ENCODE measurements around the gene IL1A. TPM values are rescaled to one million over a fixed set of nuclear protein-coding genes. Genes with fewer than 3 reads are reported as not detected.

IL1A gene
- polyA plus RNA-seq, 3 donors, result 0.07 to 0.13 TPM; not detected in 1

- peak; percentile 29 for DNase-seq
Observed at GRCh38 chr2:112818094-112818902, 34.0 kb upstream of the IL1A start.

GRCh38 chr2:112817082-112817689 lies 32.9 kb upstream of the IL1A start:
- DNase-seq, result no peak

GRCh38 chr2:112814278-112814677 lies 30.0 kb upstream of the IL1A start:
- no peak for DNase-seq

GRCh38 chr2:112813280-112813966 lies 29.1 kb upstream of the IL1A start:
- no peak for DNase-seq

- no peak for DNase-seq
Observed at GRCh38 chr2:112812318-112813267, 28.3 kb upstream of the IL1A start.

GRCh38 chr2:112811841-112812306 lies 27.6 kb upstream of the IL1A start:
- DNase-seq, result no peak

- DNase-seq, result no peak
Observed at GRCh38 chr2:112811276-112811831, 27.1 kb upstream of the IL1A start.

- DNase-seq, result no peak
Observed at GRCh38 chr2:112809112-112809511, 24.8 kb upstream of the IL1A start.

- DNase-seq, result no peak
Observed at GRCh38 chr2:112807233-112807807, 23.0 kb upstream of the IL1A start.

GRCh38 chr2:112805542-112805941 lies 21.2 kb upstream of the IL1A start:
- DNase-seq, result no peak

- DNase-seq, result no peak
Observed at GRCh38 chr2:112803691-112804521, 19.6 kb upstream of the IL1A start.

GRCh38 chr2:112800881-112801583 lies 16.7 kb upstream of the IL1A start:
- no peak for DNase-seq

GRCh38 chr2:112798979-112799975 lies 15.0 kb upstream of the IL1A start:
- DNase-seq, result no peak

- DNase-seq, result no peak
Observed at GRCh38 chr2:112796486-112796885, 12.2 kb upstream of the IL1A start.

- peak; percentile 39 for DNase-seq
Observed at GRCh38 chr2:112795774-112796173, 11.5 kb upstream of the IL1A start.

- no peak for DNase-seq
Observed at GRCh38 chr2:112794841-112795240, 10.5 kb upstream of the IL1A start.

GRCh38 chr2:112794131-112794733 lies 9.9 kb upstream of the IL1A start:
- no peak for DNase-seq

All from renal pelvis (tissue), 4 donors.